ENCODE data around the gene TSSC4. TPM values are rescaled to one million over a fixed set of nuclear protein-coding genes. Genes with fewer than 3 reads are reported as not detected.

Gene TSSC4
- total RNA-seq, 4 donors from 2014 or later: 37.5 to 62.3 (median 45.1) TPM

DNA sequence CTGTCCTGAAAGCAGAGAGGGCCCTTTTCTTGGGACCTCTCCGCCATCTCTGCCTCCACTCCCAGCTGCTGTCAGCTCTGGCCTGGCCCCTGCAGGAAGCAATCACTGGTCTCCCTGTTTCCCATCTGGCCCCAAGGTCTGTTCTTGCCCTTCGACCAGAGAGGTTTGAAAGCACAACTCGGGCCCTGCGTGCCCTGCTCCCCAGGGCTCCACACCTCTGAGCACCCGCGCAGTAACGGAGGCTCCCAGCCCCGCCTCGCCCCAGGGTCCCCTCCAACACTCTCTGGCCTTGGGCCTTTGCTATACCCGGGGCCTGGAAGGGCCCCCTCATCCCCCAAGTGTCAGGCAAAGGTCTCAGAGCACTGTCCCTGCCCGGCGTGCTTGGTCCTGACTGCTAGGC is 31.2 kb upstream of the TSSC4 start:
- WGBS, 2 donors: 84 to 92% methylated on average over 11 of the region's 12 CpGs
- no peak for TF ChIP-seq POLR2A (IDR thresholded peaks at IDR 0.05)
- TF ChIP-seq, protein P1, sequence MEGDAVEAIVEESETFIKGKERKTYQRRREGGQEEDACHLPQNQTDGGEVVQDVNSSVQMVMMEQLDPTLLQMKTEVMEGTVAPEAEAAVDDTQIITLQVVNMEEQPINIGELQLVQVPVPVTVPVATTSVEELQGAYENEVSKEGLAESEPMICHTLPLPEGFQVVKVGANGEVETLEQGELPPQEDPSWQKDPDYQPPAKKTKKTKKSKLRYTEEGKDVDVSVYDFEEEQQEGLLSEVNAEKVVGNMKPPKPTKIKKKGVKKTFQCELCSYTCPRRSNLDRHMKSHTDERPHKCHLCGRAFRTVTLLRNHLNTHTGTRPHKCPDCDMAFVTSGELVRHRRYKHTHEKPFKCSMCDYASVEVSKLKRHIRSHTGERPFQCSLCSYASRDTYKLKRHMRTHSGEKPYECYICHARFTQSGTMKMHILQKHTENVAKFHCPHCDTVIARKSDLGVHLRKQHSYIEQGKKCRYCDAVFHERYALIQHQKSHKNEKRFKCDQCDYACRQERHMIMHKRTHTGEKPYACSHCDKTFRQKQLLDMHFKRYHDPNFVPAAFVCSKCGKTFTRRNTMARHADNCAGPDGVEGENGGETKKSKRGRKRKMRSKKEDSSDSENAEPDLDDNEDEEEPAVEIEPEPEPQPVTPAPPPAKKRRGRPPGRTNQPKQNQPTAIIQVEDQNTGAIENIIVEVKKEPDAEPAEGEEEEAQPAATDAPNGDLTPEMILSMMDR (IDR thresholded peaks at IDR 0.05): no peak
- peaks cover 5 to 25% of the 10 kb centered on the region in 2 donors for H3K4me1 ChIP-seq
- no peak for DNase-seq
- no peak overlapping the region for H3K27ac ChIP-seq
- H3K36me3 ChIP-seq: no peaks in the 10 kb centered on the region
- no peaks in the 10 kb centered on the region for H3K27me3 ChIP-seq
- intact Hi-C loops (cut with DNase I): loop anchor here (5.0 kb wide), 1 partner anchor 42 kb away; no protein-coding TSS in a partner anchor
- no peaks in the 10 kb centered on the region for H3K9me3 ChIP-seq
- H3K4me3 ChIP-seq (replicated peaks in 1 of 3): no peak overlapping the region

GRCh38 chr11:2369896-2370295 is 30.7 kb upstream of the TSSC4 start:
- H3K27ac ChIP-seq: no peak overlapping the region
- no peak overlapping the region for H3K4me3 ChIP-seq (replicated peaks in 1 of 3)
- intact Hi-C loops (cut with DNase I): loop anchor here (5.0 kb wide), 1 partner anchor 43 kb away; no protein-coding TSS in a partner anchor
- no peaks in the 10 kb centered on the region for H3K27me3 ChIP-seq
- peaks cover 7 to 31% of the 10 kb centered on the region in 2 donors for H3K4me1 ChIP-seq
- DNase-seq: no peak
- TF ChIP-seq, protein P1 (IDR thresholded peaks at IDR 0.05): no peak
- TF ChIP-seq POLR2A (IDR thresholded peaks at IDR 0.05): no peak
- no peaks in the 10 kb centered on the region for H3K36me3 ChIP-seq
- H3K9me3 ChIP-seq: no peaks in the 10 kb centered on the region
- WGBS, 2 donors: 87 to 96% methylated on average over 9 of the region's 9 CpGs

DNA sequence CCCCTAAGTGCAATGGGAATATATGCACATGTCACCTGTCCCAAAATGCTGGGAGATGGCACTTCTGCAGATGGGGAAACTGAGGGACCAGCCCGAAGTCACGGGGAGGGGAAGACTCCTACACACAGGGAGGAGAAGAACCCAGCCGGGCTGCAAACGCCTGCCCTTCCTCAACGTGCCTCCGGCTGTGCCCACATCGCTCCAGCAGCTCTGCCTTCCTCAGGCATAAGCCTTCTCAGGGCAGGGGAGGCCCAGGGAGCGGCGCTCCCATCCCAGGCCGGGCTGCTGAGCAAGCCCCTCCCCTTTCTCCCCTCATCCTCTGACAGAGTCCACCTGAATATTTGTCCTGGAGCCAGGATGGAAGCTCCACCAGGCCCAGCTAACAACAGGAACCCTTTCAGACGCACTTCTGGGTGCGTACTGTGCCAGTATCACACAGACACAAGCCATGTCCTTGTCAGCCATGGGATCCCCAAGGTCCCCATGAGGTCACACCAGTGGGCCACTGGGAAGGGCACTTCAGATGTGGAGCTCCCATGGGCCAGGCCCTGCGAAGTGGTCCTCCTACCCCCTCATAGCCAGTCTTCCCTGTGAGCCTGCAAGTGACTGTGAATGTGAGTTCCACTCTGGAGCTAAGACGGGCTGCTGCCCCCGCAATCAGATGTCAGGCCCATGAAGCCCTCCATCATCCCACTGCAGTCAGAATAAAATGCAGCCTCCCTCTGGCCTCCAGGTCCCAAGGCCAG is 25.9 kb upstream of the TSSC4 start:
- TF ChIP-seq, protein P1 (IDR thresholded peaks at IDR 0.05): no peak
- no peak for TF ChIP-seq POLR2A (IDR thresholded peaks at IDR 0.05)
- peaks cover 34 to 55% of the 10 kb centered on the region in 2 donors for H3K4me1 ChIP-seq
- DNase-seq: no peak
- H3K4me3 ChIP-seq (replicated peaks in 1 of 3): no peak overlapping the region
- intact Hi-C loops (cut with DNase I): no loop called here
- no peaks in the 10 kb centered on the region for H3K9me3 ChIP-seq
- 90 to 96% methylated on average over 9 to 11 of the region's 15 CpGs for WGBS, 2 donors
- no peaks in the 10 kb centered on the region for H3K36me3 ChIP-seq
- H3K27me3 ChIP-seq: no peaks in the 10 kb centered on the region
- peak overlapping the region; percentile 64 to 77 (median 70) for H3K27ac ChIP-seq

GRCh38 chr11:2375341-2375853 is 25.2 kb upstream of the TSSC4 start:
- no peaks in the 10 kb centered on the region for H3K9me3 ChIP-seq
- H3K4me3 ChIP-seq (replicated peaks in 1 of 3): no peak overlapping the region
- intact Hi-C loops (cut with DNase I): no loop called here
- TF ChIP-seq POLR2A (IDR thresholded peaks at IDR 0.05): peak in 1 of 2 donors; percentile 26
- TF ChIP-seq, protein P1 (IDR thresholded peaks at IDR 0.05): no peak
- no peaks in the 10 kb centered on the region for H3K27me3 ChIP-seq
- DNase-seq: peak; percentile 88 to 90
- peaks cover 42 to 62% of the 10 kb centered on the region in 2 donors for H3K4me1 ChIP-seq
- WGBS, 2 donors: 28 to 38% methylated on average over 6 of the region's 6 CpGs
- H3K27ac ChIP-seq: peak overlapping the region; percentile 64 to 77 (median 70)
- no peaks in the 10 kb centered on the region for H3K36me3 ChIP-seq

GRCh38 chr11:2375964-2376551 is 24.5 kb upstream of the TSSC4 start:
- 94% methylated on average over 12 to 16 of the region's 16 CpGs for WGBS, 2 donors
- TF ChIP-seq, protein P1 (IDR thresholded peaks at IDR 0.05): no peak
- TF ChIP-seq POLR2A (IDR thresholded peaks at IDR 0.05): no peak
- H3K27ac ChIP-seq: peak overlapping the region; percentile 64 to 77 (median 70)
- H3K4me1 ChIP-seq: peaks cover 44 to 67% of the 10 kb centered on the region in 2 donors
- H3K36me3 ChIP-seq: no peaks in the 10 kb centered on the region
- H3K9me3 ChIP-seq: no peaks in the 10 kb centered on the region
- H3K27me3 ChIP-seq: no peaks in the 10 kb centered on the region
- intact Hi-C loops (cut with DNase I): no loop called here
- H3K4me3 ChIP-seq (replicated peaks in 1 of 3): no peak overlapping the region
- DNase-seq: no peak
